HFFc6 (cell line): ENCODE results near the gene GUF1. TPM values are rescaled to one million over a fixed set of nuclear protein-coding genes. Genes with fewer than 3 reads are reported as not detected.

Experiments used
- DNase-seq: peaks from one replicate; pipeline ENCODE4 v3.0.0-alpha.2; 2018
- H3K27ac Mint-ChIP-seq: 2 replicates; pipeline ENCODE4 v1.8.0; 2020; ENCODE audit warnings: mild to moderate bottlenecking, mixed read lengths
- H3K27me3 Mint-ChIP-seq: 2 replicates; pipeline ENCODE4 v1.8.0; 2021; ENCODE audit warnings: mild to moderate bottlenecking, moderate library complexity, mixed read lengths; ENCODE audit not compliant: insufficient read depth
- H3K36me3 Mint-ChIP-seq: 2 replicates; pipeline ENCODE4 v1.8.0; 2021; ENCODE audit warnings: low read depth, mixed read lengths
- H3K4me1 Mint-ChIP-seq: 2 replicates; pipeline ENCODE4 v1.8.0; 2020; ENCODE audit warnings: low read depth, mixed read lengths
- H3K4me3 Mint-ChIP-seq: 2 replicates; pipeline ENCODE4 v1.8.0; 2020; ENCODE audit warnings: mild to moderate bottlenecking, moderate library complexity, mixed read lengths
- H3K9me3 Mint-ChIP-seq: 2 replicates; pipeline ENCODE4 v1.8.0; 2020; ENCODE audit warnings: mild to moderate bottlenecking, mixed read lengths
- long read RNA-seq: library from polyadenylated mRNA; unstranded; transcript quantifications from one replicate; pipeline ENCODE4 v2.0.0, GENCODE V29; 2019
- total RNA-seq, 6 experiments: library from RNA; stranded (reverse); fragmentation: NEBNext Ultra II Directional; extraction: Animal tissue kit (Norgen Biotek cat#: 25700); gene quantifications; 2 replicates in 1 of 6; 3 replicates in 5 of 6; pipeline ENCODE4 v1.2.3, GENCODE V29; 2021
- TF ChIP-seq, protein P1 (sequence below): fragments of 200-600 bp; sonication (generic); IDR thresholded peaks from 2 replicates; pipeline ENCODE4 v1.5.0; 2021; ENCODE audit warnings: antibody characterized with exemption, mild to moderate bottlenecking

Gene GUF1, protein sequence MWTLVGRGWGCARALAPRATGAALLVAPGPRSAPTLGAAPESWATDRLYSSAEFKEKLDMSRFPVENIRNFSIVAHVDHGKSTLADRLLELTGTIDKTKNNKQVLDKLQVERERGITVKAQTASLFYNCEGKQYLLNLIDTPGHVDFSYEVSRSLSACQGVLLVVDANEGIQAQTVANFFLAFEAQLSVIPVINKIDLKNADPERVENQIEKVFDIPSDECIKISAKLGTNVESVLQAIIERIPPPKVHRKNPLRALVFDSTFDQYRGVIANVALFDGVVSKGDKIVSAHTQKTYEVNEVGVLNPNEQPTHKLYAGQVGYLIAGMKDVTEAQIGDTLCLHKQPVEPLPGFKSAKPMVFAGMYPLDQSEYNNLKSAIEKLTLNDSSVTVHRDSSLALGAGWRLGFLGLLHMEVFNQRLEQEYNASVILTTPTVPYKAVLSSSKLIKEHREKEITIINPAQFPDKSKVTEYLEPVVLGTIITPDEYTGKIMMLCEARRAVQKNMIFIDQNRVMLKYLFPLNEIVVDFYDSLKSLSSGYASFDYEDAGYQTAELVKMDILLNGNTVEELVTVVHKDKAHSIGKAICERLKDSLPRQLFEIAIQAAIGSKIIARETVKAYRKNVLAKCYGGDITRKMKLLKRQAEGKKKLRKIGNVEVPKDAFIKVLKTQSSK
- total RNA-seq = 10 to 100 TPM; 17.6 to 24.9 (median 22.3) TPM
- long read RNA-seq, full-length matches to known transcripts = 9 of 19 reads
- long read RNA-seq, partial matches to known transcripts = 4 of 19 reads
- long read RNA-seq, other reads (novel, unspliced or antisense) = 6 of 19 reads

DNA sequence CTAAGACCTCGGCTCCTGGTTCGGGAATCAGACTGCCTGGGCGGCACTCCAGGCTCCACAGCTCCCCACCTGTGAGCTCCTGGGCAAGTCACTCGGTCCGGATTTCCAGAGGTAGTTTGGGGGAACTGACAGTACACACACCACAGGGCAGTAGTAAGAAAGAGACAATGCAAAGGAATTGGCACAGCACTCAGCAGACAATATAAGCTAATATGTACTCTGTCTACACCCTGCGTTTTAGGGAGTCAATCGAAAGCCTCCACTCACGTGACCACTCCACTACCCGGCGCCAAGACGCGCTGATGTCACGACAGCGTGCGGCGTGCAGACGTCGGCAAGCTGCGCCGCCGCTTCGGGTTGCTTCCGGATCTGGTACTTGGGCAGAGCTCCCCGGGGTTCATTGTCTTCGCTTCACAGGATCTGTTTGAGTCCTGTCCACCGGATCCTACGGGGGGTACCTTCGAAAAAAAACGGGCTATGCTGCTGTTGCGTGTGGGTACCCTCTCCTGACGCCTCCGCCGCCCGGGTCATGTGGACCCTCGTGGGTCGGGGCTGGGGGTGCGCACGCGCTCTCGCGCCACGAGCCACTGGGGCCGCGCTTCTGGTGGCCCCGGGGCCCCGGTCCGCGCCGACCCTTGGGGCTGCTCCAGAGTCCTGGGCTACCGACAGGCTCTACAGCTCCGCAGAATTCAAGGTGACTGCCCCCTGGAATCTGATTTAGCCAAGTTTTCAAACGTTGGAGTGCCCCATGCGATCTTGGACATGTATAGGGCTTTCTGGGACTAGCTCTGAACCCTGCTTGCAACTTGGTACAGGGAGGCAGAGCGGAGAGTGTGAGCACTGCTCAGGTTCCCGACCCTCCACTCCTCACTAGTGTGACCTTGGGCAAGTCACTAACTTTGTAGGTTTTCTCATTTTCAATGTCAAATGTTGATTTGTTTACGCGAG, at the start of gene GUF1:
Gene GUF1 (plus strand): TSS at position 327 of the 948 bp plus-strand sequence. CDS start 203 bp downstream, at position 530.
- Mint-ChIP-seq H3K27me3 (peaks cover 1% of the 10 kb centered on the region; the same call in 1 of the 2 replicates), H3K9me3 (no peaks in the 10 kb centered on the region), H3K27ac (peak within 1 kb of the TSS; percentile 96), H3K36me3 (no peaks in the 10 kb centered on the region), H3K4me3 (peak within 1 kb of the TSS; percentile 99), H3K4me1 (peaks cover 29% of the 10 kb centered on the region)
- TF ChIP-seq, protein P1, sequence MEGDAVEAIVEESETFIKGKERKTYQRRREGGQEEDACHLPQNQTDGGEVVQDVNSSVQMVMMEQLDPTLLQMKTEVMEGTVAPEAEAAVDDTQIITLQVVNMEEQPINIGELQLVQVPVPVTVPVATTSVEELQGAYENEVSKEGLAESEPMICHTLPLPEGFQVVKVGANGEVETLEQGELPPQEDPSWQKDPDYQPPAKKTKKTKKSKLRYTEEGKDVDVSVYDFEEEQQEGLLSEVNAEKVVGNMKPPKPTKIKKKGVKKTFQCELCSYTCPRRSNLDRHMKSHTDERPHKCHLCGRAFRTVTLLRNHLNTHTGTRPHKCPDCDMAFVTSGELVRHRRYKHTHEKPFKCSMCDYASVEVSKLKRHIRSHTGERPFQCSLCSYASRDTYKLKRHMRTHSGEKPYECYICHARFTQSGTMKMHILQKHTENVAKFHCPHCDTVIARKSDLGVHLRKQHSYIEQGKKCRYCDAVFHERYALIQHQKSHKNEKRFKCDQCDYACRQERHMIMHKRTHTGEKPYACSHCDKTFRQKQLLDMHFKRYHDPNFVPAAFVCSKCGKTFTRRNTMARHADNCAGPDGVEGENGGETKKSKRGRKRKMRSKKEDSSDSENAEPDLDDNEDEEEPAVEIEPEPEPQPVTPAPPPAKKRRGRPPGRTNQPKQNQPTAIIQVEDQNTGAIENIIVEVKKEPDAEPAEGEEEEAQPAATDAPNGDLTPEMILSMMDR = peak; percentile 19; the same call in 1 of the 2 replicates
- DNase-seq = peak; percentile 75

DNA sequence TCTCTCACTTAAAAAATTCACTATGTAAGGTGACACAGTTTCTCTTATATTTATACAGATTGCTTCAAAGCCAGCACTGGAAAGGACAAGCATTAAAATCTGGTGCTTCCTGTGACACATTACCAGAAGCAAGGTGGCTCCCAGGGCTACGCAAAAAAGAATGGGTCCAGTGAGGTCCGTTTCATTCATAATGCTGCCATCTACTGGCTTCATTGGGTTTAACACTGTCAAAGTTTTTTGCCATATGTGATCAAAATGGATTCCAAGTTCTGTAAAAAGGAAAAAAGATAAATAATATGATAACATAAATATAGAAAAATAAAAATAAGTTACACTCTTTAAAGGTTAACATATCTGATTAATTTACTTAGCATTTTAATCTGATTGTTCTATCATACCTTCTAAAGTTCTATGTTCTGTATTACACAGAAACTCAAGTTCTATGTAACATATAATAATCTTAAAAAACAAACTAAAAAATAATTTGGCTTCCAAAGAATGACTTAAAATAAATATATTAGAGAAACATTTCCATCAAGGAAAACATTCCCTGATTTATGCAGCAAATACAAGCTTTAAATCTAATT, 48.8 kb upstream of the GUF1 start:
- H3K27me3 Mint-ChIP-seq = no peaks in the 10 kb centered on the region; the same call in 1 of the 2 replicates

DNA sequence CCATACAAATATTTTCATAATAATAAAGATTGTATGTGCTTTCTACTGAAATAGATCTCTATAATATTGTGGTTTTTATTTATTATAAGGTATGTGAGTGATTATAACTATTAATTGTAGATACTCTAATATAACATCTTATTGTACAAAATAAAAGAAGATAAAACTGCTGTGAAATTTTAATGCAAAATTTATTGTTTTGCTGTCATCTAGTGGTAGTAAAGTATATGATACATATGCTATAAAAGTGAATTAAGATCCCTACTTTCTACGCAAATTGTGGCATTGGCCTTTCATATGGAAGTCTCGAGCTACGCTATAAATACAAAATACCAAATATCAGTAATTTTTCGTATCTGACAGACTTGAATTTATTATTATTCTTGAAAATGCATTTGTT, 46.1 kb upstream of the GUF1 start:
- Mint-ChIP-seq H3K4me1 (no peaks in the 10 kb centered on the region), H3K9me3 (no peaks in the 10 kb centered on the region), H3K27ac (no peak overlapping the region), H3K4me3 (no peak overlapping the region), H3K36me3 (no peaks in the 10 kb centered on the region), H3K27me3 (no peaks in the 10 kb centered on the region; the same call in 1 of the 2 replicates)
- DNase-seq = no peak
- TF ChIP-seq, protein P1 = peak; percentile 69

More for the DNA sequence above, 48.8 kb upstream of the GUF1 start:
- no peak overlapping the region for H3K4me3 Mint-ChIP-seq
- TF ChIP-seq, protein P1 = peak; percentile 84
- DNase-seq = peak; percentile 33
- no peaks in the 10 kb centered on the region for H3K4me1 Mint-ChIP-seq
- no peak overlapping the region for H3K27ac Mint-ChIP-seq
- no peaks in the 10 kb centered on the region for H3K9me3 Mint-ChIP-seq
- no peaks in the 10 kb centered on the region for H3K36me3 Mint-ChIP-seq

DNA sequence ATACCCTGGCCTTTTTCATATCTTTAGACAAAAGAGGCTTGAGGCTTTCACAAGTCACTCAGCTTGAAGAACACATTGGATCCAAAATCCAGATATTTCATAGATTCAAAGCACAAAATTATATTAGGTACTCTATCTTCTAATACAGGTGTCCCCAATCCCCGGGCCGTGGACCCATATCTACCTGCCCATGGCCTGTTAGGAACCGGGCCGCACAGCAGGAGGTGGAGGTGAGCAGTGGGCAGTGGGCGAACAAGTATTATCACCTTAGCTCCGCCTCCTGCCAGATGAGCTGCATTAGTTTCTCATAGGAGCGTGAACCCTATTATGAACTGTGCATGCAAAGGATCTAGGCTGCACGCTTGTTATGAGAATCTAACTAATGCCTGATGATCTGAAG, 45.5 kb upstream of the GUF1 start:
- Mint-ChIP-seq H3K27ac (no peak overlapping the region), H3K9me3 (no peaks in the 10 kb centered on the region), H3K4me3 (no peak overlapping the region), H3K4me1 (no peaks in the 10 kb centered on the region), H3K36me3 (no peaks in the 10 kb centered on the region), H3K27me3 (no peaks in the 10 kb centered on the region; the same call in 1 of the 2 replicates)
- no peak for DNase-seq
- TF ChIP-seq, protein P1 = no peak
